Measurements from ENCODE around the gene TAMALIN. TPM values are rescaled to one million over a fixed set of nuclear protein-coding genes. Genes with fewer than 3 reads are reported as not detected.

Gene TAMALIN
- polyA plus RNA-seq, 3 donors: 0.63 to 118 (median 1.6) TPM

GRCh38 chr12:52029685-52030084 lies 22.9 kb downstream of the TAMALIN start:
- H3K4me3 ChIP-seq (replicated peaks in 1 of 3; ENCODE audit: low read depth in 2 of 3, low read length in 3 of 3): no peak overlapping the region

GRCh38 chr12:52032446-52032803 lies 25.7 kb downstream of the TAMALIN start:
- Histone ChIP-seq H3K4me2 (replicated peaks; ENCODE audit: extremely low read depth, low read length, poor library complexity, severe bottlenecking) (peak overlapping the region; percentile 69), H3K27me3 (ENCODE audit: control insufficient read depth in 2 of 2, insufficient read depth in 2 of 2, low read length in 2 of 2) (peaks cover 8 to 23% of the 10 kb centered on the region in 2 donors), H3K9ac (ENCODE audit: insufficient read depth, low read length, poor library complexity, severe bottlenecking) (no peak overlapping the region), H3K9me3 (replicated peaks in 1 of 2; ENCODE audit: control insufficient read depth in 1 of 2, insufficient read depth in 1 of 2, low read length in 2 of 2) (no peaks in the 10 kb centered on the region), H2AFZ (ENCODE audit: insufficient read depth, low read depth, low read length, poor library complexity, severe bottlenecking) (no peak overlapping the region), H3K4me3 (replicated peaks in 1 of 3; ENCODE audit: low read depth in 2 of 3, low read length in 3 of 3) (peak overlapping the region in 1 of 3 experiments; percentile 66), H3K4me1 (ENCODE audit: control insufficient read depth in 1 of 2, insufficient read depth in 2 of 2, low read length in 2 of 2) (peaks cover 28 to 38% of the 10 kb centered on the region in 2 donors), H4K20me1 (ENCODE audit: insufficient read depth, low read length) (no peaks in the 10 kb centered on the region), H3K79me2 (ENCODE audit: insufficient read depth, low read length) (no peaks in the 10 kb centered on the region), H3K36me3 (replicated peaks in 1 of 2; ENCODE audit: control insufficient read depth in 1 of 2, insufficient read depth in 2 of 2, low read length in 2 of 2) (no peaks in the 10 kb centered on the region), H3K27ac (ENCODE audit: low read depth in 1 of 2, low read length in 2 of 2) (no peak overlapping the region)
- no peak for DNase-seq
- Mint-ChIP-seq H3K4me1 (peaks cover 37% of the 10 kb centered on the region), H3K36me3 (peaks cover 0 to 11% of the 10 kb centered on the region in 2 donors), H3K4me3 (peak overlapping the region; percentile 66 to 67), H3K27me3 (ENCODE audit: low read depth in 3 of 3) (peaks cover 18 to 32% (median 19%) of the 10 kb centered on the region in 3 donors), H3K27ac (peak overlapping the region; percentile 74 to 95 (median 83)), H3K9me3 (peaks cover 0 to 3% (median 0%) of the 10 kb centered on the region in 7 donors)
- intact Hi-C loops (cut with micrococcal nuclease): loop anchor here in 1 of 2 donors (2.0 kb wide), 1 partner anchor 18 kb away; the partner anchor contains the start of gene NR4A1
- TF ChIP-seq CTCF (IDR thresholded peaks at IDR 0.05): no peak
- WGBS (ENCODE audit: insufficient coverage): 6% methylated on average over 3 of the region's 5 CpGs

More at GRCh38 chr12:52029685-52030084, 22.9 kb downstream of the TAMALIN start:
- no peaks in the 10 kb centered on the region for H3K79me2 ChIP-seq (ENCODE audit: insufficient read depth, low read length)
- peaks cover 0 to 8% of the 10 kb centered on the region in 2 donors for H3K36me3 Mint-ChIP-seq
- 91% methylated on average over 3 of the region's 4 CpGs for WGBS (ENCODE audit: insufficient coverage)
- H3K27me3 ChIP-seq (ENCODE audit: control insufficient read depth in 2 of 2, insufficient read depth in 2 of 2, low read length in 2 of 2): peaks cover 1 to 2% of the 10 kb centered on the region in 2 donors
- H3K27ac Mint-ChIP-seq: peak overlapping the region in 2 of 7 donors; percentile 27 to 43
- no peak overlapping the region for H3K4me2 ChIP-seq (replicated peaks; ENCODE audit: extremely low read depth, low read length, poor library complexity, severe bottlenecking)
- DNase-seq: no peak
- no peak overlapping the region for H2AFZ ChIP-seq (ENCODE audit: insufficient read depth, low read depth, low read length, poor library complexity, severe bottlenecking)
- intact Hi-C loops (cut with micrococcal nuclease): loop anchor here (5.0 kb wide), 3 partner anchors 37 to 93 kb away; partner anchors contain the start of gene ATG101 (in 1 of the 2)
- peaks cover 5 to 10% (median 8%) of the 10 kb centered on the region in 3 donors for H3K27me3 Mint-ChIP-seq (ENCODE audit: low read depth in 3 of 3)
- TF ChIP-seq CTCF (IDR thresholded peaks at IDR 0.05): no peak
- H3K9me3 Mint-ChIP-seq: peaks cover 0 to 3% (median 0%) of the 10 kb centered on the region in 7 donors
- H3K4me3 Mint-ChIP-seq: no peak overlapping the region
- H3K9me3 ChIP-seq (replicated peaks in 1 of 2; ENCODE audit: control insufficient read depth in 1 of 2, insufficient read depth in 1 of 2, low read length in 2 of 2): no peaks in the 10 kb centered on the region
- H3K9ac ChIP-seq (ENCODE audit: insufficient read depth, low read length, poor library complexity, severe bottlenecking): no peak overlapping the region
- peaks cover 27 to 42% of the 10 kb centered on the region in 2 donors for H3K4me1 ChIP-seq (ENCODE audit: control insufficient read depth in 1 of 2, insufficient read depth in 2 of 2, low read length in 2 of 2)
- H3K36me3 ChIP-seq (replicated peaks in 1 of 2; ENCODE audit: control insufficient read depth in 1 of 2, insufficient read depth in 2 of 2, low read length in 2 of 2): no peaks in the 10 kb centered on the region
- H3K27ac ChIP-seq (ENCODE audit: low read depth in 1 of 2, low read length in 2 of 2): no peak overlapping the region
- H3K4me1 Mint-ChIP-seq: peaks cover 45% of the 10 kb centered on the region
- H4K20me1 ChIP-seq (ENCODE audit: insufficient read depth, low read length): no peaks in the 10 kb centered on the region
